ENCODE results near the gene GRIN1.

GRIN1 gene

GRCh38 chr9:137198051-137198901 is 59.3 kb downstream of the GRIN1 start:
- DNase-seq = no peak

DNA sequence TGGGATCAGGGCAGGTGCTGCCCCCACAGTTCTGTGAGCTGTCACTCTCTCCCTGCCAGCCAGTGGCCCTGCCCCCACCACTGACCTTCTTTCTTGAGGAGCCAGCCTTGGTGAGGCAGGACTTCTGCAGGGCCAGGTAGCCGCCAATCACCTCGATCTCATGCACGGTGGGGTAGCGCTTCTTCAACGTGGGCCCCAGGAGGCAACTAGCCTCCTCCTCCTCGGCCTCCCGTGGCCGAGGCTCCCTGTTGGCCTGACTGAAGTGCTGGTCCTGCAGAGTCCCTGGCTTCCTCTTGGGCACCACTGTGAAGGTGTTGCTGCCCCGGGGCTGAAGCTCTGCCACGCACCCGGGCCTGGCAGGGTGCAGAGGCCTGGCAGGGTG is 59.9 kb downstream of the GRIN1 start:
- no peak for DNase-seq

GRCh38 chr9:137199411-137200121 is 60.6 kb downstream of the GRIN1 start:
- no peak for DNase-seq

- peak; percentile 96 for DNase-seq
These were observed 61.6 kb downstream of the GRIN1 start, which contains the start of gene TPRN for GRCh38 chr9:137200311-137201204. TPRN (minus strand) TSS chr9:137200741; CDS start chr9:137200711, 30 bp downstream.

- no peak for DNase-seq
These were observed 62.4 kb downstream of the GRIN1 start for GRCh38 chr9:137201205-137201868.

- no peak for DNase-seq
These were observed 64.0 kb downstream of the GRIN1 start for GRCh38 chr9:137202966-137203365.

GRCh38 chr9:137204731-137205125 is 65.8 kb downstream of the GRIN1 start:
- no peak for DNase-seq

DNA sequence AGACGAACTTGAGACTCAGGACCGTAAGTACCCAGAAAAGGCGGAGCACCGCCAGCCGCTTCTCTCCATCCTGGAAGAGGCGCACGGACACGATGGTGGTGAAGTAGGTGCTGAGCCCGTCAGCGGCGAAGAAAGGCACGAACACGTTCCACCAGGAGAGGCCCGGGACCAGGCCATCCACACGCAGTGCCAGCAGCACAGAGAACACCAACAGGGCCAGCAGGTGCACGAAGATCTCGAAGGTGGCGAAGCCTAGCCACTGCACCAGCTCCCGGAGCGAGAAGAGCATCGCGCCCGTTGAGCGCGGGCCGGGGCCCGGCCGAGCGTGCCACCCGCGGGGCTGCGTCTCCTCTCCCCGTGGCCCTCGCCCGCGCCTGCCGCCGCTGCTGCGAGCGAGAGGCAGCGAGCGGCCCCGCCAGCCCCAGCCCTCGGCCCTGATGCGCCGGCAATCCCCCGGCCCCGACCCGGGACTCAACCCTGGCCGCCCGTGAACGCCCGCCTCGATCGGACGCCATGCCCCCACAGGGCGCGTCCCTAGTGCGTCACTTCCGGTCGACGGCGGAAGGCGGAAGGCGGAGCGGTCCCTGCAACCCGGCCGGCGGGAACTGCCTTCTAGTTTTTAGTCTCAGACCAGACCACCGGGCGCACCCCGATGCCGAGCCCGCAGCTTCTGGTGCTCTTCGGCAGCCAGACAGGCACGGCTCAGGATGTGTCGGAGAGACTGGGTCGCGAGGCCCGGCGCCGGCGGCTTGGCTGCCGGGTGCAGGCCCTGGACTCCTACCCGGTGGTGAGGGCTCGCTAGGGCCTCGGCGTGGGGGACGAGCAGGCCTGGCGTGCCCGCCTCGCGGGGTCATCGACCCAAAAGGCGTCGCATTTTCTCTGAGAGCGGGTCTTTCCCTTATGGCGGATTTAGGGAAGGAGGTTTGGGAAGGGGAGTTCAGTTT is 66.4 kb downstream of the GRIN1 start, which contains the start of the genes NDOR1 and TMEM203:
Gene NDOR1, plus strand, starts transcription at position 575 of the 944 bp plus-strand sequence. Its CDS starts 78 bp downstream, at position 653.
Gene TMEM203, minus strand, starts transcription at position 523 of the 944 bp plus-strand sequence. Its CDS starts 234 bp downstream, at position 289.
- peak; percentile 93 for DNase-seq

DNA sequence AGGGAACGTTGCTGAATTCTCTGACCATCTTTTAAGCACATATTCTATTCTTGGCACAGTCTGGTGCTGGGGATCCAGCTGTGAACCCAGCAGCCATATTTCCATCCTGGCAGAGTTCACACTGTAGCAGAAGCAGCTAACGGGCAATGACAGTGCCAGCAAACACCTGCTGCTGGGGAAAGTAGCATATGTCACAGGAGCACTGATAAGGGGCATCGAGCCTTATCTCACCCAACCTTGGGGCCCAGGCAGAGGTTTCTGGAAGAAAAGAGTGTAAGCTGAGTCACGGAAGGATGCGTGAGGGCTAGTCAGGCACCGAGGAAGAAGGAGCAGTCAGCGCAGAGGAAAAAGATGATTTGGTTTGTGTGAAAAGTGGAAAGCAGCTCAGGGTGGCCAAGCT is 67.6 kb downstream of the GRIN1 start:
- no peak for DNase-seq

DNA sequence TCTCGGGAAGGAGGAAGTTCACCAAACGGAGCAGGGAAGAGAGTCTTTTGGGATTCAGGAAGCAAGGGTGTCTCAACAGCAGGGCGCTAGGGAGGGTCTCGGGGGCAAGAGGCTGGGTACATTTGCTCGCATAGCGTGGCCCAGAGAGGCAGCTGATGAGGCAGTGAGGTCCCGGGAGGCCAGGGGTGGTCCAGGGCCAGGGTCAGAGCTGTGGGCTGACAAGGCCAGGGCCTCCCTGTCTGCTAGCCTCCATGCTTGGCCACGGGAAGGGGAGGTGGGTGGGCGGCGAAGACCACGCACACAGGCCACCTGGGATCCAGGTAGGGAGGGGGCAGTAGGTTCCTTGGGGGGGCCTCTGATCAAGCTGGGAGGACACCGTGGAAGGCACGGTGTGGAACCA is 72.6 kb downstream of the GRIN1 start:
- DNase-seq = no peak

GRCh38 chr9:137212520-137212919 is 73.6 kb downstream of the GRIN1 start:
- no peak for DNase-seq

GRCh38 chr9:137213160-137214060 is 74.5 kb downstream of the GRIN1 start:
- DNase-seq = no peak

DNA sequence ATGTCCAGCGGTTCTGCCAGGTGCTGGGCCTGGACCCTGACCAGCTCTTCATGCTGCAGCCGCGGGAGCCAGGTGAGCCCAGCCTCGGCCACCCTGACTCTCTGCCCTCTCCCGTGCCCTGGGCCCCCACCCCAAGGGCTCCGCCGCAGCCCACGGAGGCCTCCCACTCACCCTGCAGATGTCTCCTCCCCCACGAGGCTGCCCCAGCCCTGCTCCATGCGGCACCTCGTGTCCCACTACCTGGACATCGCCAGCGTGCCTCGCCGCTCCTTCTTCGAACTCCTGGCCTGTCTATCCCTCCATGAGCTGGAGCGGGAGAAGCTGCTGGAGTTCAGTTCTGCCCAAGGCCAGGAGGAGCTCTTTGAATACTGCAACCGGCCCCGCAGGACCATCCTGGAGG is 75.7 kb downstream of the GRIN1 start:
- no peak for DNase-seq

GRCh38 chr9:137215196-137215986 is 76.4 kb downstream of the GRIN1 start:
- no peak for DNase-seq

GRCh38 chr9:137216188-137216965 is 77.4 kb downstream of the GRIN1 start:
- DNase-seq = no peak

DNA sequence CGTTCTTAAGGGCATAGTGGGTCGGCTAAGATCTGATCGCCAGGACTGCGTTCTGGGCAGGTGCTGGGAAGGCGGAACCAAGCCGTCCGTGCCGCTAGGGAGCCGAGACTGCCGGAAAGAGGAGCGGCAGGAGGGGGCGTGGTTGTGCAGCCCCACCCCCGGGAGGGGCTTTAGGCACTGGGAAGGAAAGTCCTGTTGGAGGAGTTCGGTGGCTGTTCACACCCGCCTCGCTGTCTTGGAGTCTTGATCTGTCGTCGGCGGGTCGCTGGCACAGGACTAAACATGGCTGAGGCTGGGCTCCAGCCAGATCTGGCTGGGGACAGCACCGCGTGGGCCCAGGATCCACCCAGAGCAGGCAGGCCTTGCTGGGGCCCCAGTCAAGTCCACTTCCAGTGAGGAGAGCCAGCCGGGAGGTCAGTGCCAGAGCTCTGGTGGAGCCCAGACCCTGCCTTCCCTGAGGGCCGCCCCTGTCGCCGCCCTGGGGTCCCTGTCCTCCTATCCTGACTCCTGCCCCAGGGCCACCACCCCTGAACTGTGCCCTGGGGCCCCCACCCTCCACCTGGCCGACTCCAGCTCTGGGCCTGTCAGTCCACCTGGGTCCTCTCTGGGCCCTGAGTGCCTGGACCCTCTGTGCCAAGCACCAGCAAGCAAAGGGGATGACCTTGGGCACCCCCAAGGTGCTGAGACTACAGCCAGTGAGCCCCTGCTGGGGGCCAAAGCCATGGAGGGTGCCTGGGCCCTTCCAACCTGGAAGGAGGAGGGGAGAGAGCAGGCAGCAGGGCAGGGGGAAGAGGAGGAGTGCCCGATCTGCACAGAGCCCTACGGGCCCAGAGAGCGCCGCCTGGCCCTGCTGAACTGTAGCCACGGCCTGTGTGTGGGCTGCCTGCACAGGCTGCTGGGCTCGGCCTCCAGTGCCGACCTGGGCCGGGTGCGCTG is 78.6 kb downstream of the GRIN1 start:
- no peak for DNase-seq

- DNase-seq = no peak
These were observed 79.3 kb downstream of the GRIN1 start for GRCh38 chr9:137218212-137218753.
